ENCODE data around the gene SDSL. TPM values are rescaled to one million over a fixed set of nuclear protein-coding genes. Genes with fewer than 3 reads are reported as not detected.
A peak's percentile ranks its signal among the peaks of the same experiment; 100 is the strongest.

SDSL gene, protein sequence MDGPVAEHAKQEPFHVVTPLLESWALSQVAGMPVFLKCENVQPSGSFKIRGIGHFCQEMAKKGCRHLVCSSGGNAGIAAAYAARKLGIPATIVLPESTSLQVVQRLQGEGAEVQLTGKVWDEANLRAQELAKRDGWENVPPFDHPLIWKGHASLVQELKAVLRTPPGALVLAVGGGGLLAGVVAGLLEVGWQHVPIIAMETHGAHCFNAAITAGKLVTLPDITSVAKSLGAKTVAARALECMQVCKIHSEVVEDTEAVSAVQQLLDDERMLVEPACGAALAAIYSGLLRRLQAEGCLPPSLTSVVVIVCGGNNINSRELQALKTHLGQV
- 1 to 10 TPM in 1 of 2 donors, not detected in 1; 2.9 TPM for total RNA-seq

DNA sequence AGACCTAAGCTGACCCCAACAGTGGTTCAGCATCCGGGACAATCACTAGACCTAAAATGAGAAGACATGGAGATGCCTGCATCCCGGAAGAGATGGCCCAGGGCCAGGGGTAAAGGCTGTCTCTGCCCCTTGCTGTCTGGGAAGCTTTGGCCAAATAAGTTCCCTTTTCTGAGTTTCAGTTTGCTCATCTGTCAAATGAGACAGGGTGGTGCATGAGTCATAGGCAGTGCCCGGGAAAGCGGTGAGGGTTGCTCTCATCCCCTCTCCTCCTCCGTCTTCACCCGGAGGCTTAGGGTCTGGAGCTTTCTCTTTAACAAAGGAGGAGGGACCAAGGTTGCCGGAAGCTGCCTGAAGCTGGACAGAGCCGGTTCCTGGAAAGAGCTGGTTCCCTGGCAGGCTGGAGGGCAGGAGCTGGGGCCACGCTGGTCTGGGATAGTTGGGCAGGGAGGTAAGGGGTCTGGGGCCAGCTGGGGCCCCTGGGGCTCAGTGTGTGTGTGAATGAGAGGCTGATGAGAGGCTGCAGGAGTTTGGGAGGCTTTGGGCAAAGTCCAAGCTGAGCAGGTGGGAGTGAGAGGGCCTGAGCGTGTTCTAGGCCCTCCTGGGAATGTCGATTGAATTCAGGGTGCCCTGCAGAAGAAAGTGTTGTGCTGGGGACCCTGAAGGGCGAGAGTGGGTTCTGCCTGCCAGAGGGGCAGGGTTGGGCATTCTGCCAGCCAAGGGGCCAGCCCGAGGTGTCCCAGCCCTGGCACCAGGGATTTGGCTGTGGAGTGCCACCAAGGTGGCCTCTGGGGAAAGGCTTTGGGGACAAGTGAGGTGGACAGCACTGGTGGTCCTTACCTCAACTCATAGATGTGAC is at the start of gene SDSL:
Gene SDSL (plus strand): TSS at position 351 of the 856 bp plus-strand sequence. CDS start 5,603 bp downstream, outside the sequence.
- Mint-ChIP-seq H3K27ac (peak within 1 kb of the TSS; percentile 89 to 94), H3K36me3 (no peaks in the 10 kb centered on the region), H3K9me3 (no peaks in the 10 kb centered on the region)
- ATAC-seq (peak; percentile 96 to 98), DNase-seq (ENCODE audit: low spot score in 2 of 2) (peak; percentile 57 to 61)

DNA sequence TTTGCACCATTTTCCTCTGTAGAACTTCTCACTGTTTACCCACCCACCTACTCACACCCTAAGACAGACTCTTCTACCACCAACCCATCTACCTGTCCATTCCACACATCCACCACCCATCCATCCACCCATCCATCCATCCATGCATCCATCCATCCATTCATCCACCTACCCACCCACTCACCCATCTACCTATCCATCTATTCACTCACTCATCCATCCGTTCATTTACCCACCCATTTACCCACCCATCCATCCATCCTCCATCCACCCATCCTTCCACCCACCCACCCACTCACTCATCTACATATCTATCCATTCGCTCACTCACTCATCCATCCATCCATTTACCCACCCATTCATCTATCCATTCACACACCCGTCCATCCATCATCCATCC is 48.7 kb upstream of the SDSL start:
- no peaks in the 10 kb centered on the region for H3K36me3 Mint-ChIP-seq
- no peak for DNase-seq (ENCODE audit: low spot score in 2 of 2)
- ATAC-seq, result no peak
- no peaks in the 10 kb centered on the region for H3K9me3 Mint-ChIP-seq
- H3K27ac Mint-ChIP-seq, result no peak overlapping the region

DNA sequence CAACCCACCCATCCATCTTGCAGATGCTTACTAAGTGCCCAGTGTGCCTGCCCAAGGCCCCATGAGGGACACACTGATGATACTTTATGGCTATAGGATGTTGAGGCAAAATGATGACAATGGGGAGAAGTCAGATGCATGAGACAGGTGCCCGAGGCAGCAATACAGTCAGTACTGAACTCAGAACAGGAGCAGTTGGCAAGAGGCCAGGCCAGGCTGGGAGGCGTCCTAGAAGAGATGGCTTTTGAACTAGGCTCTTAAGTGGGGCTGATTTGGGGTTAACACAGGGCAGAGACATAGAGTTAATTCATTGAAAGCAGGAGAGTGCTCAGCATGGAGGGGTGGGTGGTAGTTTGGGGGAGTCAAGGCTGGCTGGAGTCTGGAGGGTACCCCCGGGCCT is 48.2 kb upstream of the SDSL start:
- Mint-ChIP-seq H3K36me3 (no peaks in the 10 kb centered on the region), H3K27ac (peak overlapping the region in 1 of 2 donors; percentile 2), H3K9me3 (no peaks in the 10 kb centered on the region)
- no peak for ATAC-seq
- no peak for DNase-seq (ENCODE audit: low spot score in 2 of 2)

DNA sequence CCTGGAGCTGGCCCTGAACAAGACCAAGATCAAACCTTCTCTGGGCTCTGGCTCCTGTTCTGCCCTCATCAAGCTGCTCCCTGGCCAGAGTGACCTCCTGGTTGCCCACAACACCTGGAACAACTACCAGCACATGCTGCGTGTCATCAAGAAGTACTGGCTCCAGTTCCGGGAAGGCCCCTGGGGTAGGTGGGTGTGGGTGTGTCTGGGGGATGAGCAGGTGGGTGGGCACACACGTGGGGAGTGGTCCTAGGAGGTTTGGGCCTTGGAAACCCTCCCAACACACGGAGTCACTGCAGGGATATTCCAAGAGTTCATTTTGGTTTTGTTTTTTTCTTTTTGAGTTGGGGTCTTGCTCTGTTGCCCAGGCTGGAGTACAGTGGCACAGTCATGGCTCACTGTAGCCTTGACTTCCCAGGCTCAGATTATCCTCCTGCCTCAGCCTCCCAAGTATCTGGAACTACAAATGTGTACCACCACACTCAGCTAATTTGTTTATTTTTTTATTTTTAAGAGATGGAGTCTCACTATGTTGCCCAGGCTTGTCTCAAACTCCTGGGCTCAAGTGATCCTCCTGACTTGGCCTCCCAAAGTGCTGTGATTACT is 47.3 kb upstream of the SDSL start:
- no peak overlapping the region for H3K27ac Mint-ChIP-seq
- DNase-seq (ENCODE audit: low spot score in 2 of 2) (no peak), ATAC-seq (no peak)
- no peaks in the 10 kb centered on the region for H3K36me3 Mint-ChIP-seq
- no peaks in the 10 kb centered on the region for H3K9me3 Mint-ChIP-seq

DNA sequence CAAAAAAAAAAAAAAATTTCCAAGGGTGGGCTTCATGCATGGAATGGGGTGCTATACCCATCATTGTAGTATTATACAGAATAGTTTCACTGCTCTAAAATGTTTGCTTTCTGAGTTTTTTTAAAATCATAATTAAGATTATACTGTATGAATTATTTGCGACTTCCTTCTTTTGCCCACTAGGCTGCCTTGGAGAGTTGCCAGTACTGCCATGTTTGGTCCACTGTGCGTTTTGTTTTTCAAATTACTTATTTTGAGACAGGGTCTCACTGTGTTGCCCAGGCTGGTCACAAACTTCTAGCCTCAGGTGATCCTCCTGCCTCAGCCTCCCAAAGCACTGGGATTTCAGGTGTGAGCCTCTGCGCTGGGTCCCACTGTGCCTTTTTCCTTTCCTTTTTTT is 43.9 kb upstream of the SDSL start:
- Mint-ChIP-seq H3K36me3 (no peaks in the 10 kb centered on the region), H3K27ac (no peak overlapping the region)

DNA sequence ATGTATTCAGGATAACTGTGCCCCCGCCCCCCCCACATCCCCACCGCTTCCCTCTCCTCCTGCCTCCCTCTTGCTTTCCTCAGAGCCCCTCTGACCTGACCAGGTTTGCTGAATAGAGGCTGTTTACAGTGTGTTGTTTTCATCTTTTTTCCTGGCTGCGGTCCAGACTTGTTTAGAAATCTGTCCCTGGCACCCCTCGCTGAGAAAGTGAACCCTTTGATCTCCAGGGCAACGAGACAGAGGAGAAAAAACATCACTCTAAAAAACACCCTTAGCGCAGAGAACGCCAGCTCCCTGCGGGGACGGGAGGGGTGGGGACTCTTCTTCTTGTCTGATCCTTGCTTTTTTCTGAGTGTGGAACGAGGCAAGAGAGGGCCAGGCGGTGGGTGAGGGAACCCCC is 41.0 kb upstream of the SDSL start:
- Mint-ChIP-seq H3K27ac (peak overlapping the region in 1 of 2 donors; percentile 38), H3K36me3 (no peaks in the 10 kb centered on the region), H3K9me3 (no peaks in the 10 kb centered on the region)
- DNase-seq (ENCODE audit: low spot score in 2 of 2) (no peak), ATAC-seq (no peak)

More for the DNA sequence above, 43.9 kb upstream of the SDSL start:
- no peaks in the 10 kb centered on the region for H3K9me3 Mint-ChIP-seq
- no peak for ATAC-seq
- DNase-seq (ENCODE audit: low spot score in 2 of 2), result no peak

DNA sequence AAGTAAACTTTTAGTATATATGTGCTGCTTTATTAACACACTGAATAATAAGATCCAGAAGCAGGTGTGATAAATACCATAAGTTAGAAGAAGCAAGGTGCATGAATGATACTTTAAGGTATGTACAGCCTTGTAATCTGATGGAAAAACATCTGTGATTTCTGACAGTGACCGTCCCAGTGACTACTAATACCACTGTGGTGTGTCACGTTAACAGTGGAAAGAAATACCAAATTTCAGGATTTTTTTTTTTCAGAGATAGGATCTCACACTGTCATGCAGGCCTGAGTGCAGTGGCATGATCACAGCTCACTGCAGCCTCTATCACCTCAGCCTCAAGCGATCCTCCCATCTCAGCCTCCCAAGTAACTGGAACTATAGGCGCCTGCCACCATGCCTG is 40.0 kb upstream of the SDSL start:
- DNase-seq (ENCODE audit: low spot score in 2 of 2) (no peak), ATAC-seq (no peak)
- Mint-ChIP-seq H3K9me3 (no peaks in the 10 kb centered on the region), H3K36me3 (no peaks in the 10 kb centered on the region), H3K27ac (peak overlapping the region in 1 of 2 donors; percentile 29)

DNA sequence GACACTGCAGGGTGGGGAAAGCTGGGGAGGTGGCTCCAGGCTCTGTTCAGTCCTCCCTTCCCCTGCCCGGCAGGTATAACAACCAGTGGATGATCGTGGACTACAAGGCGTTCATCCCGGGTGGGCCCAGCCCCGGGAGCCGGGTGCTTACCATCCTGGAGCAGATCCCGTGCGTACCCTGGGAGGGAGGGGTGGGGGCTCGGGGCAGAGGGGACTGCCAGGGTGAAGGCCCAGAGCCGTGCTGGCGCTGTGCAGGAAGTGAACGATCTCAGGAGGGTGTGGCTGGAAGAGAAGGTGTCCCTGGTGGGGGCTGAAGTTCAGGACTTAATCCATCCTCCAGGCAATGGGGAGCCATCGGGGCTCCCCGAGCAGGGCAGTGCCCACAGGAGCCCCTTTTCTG is 37.4 kb upstream of the SDSL start:
- ATAC-seq (no peak), DNase-seq (ENCODE audit: low spot score in 2 of 2) (no peak)
- H3K9me3 Mint-ChIP-seq, result no peaks in the 10 kb centered on the region
- peaks cover 0 to 5% of the 10 kb centered on the region in 2 donors for H3K36me3 Mint-ChIP-seq
- no peak overlapping the region for H3K27ac Mint-ChIP-seq

DNA sequence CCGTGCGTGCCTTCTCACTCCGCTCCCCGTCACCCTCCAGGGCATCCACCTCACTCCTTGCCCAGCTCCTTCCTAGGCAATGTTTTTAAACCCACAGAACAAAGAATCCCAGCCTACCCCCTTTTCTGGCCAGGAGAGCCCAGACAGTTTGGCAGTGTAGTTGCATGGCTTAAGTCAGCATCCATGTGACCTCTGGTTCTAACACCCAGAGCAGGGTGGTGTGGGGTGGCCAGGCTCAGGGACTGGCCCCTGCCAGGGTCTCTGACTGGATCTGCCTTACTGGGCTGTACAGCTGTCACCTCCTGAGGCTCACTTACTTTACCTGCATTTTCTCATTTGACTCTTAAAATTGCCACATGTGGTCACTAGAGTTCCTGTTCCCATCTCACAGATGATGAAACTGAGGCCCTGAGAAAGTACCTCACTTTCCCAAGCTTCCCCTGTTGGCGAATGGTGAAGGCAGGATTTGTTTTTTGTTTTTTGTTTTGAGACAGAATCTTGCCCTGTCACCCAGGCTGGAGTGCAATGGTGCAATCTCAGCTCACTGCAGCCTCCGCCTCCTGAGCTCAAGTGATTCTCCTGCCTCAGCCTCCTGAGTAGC is 36.8 kb upstream of the SDSL start:
- DNase-seq (ENCODE audit: low spot score in 2 of 2) (no peak), ATAC-seq (peak in 1 of 2 donors; percentile 43)
- peak overlapping the region in 1 of 2 donors; percentile 74 for H3K27ac Mint-ChIP-seq
- H3K9me3 Mint-ChIP-seq, result no peaks in the 10 kb centered on the region
- H3K36me3 Mint-ChIP-seq, result peaks cover 0 to 5% of the 10 kb centered on the region in 2 donors

DNA sequence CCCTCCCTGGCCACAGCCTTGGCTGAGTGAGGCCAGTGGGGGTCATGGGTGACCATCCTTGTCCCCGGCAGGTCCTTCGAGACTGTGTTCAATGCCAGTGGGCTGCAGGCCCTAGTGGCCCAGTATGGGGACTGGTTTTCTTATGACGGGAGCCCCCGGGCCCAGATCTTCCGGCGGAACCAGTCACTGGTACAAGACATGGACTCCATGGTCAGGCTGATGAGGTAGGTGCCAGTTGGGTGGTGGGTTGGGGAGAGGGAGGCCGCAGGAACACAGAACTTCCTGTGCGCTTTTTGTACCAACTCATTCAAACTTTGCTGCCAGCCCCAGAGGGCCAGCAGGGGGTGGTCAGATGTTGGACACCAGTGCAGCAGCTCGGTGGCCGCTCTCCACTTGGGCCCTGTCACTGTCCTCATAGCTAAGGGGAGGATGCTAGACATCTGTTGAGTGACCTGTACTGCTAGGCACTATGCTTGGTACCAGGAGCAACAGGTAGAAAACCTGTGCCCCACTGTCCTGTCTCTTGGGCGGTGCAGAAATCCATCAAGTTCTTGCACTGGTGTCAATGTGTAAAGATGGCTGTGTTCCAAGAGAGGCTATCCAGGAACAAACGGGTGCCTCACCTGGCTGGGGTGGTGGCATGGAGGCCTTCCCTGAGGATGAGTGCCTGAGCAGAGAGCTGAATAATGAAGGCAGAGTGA is 35.2 kb upstream of the SDSL start:
- no peak overlapping the region for H3K27ac Mint-ChIP-seq
- H3K9me3 Mint-ChIP-seq, result no peaks in the 10 kb centered on the region
- no peak for ATAC-seq
- peaks cover 0 to 5% of the 10 kb centered on the region in 2 donors for H3K36me3 Mint-ChIP-seq
- DNase-seq (ENCODE audit: low spot score in 2 of 2), result no peak

DNA sequence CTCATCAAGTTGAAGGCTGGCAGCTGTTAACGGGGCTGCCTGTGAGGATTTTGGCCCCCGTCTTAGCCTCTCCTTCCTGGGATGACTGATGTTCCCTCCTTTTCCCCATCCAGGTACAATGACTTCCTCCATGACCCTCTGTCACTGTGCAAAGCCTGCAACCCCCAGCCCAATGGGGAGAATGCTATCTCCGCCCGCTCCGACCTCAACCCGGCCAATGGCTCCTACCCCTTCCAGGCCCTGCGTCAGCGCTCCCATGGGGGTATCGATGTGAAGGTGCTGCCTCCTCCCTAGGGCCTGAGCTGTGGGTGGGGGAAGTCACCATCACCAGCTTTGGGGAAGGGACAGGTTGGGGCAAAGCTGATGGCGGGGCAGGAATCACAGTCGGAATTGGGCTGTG is 34.5 kb upstream of the SDSL start:
- ATAC-seq, result no peak
- no peaks in the 10 kb centered on the region for H3K9me3 Mint-ChIP-seq
- H3K36me3 Mint-ChIP-seq, result peaks cover 0 to 5% of the 10 kb centered on the region in 2 donors
- no peak for DNase-seq (ENCODE audit: low spot score in 2 of 2)
- no peak overlapping the region for H3K27ac Mint-ChIP-seq

DNA sequence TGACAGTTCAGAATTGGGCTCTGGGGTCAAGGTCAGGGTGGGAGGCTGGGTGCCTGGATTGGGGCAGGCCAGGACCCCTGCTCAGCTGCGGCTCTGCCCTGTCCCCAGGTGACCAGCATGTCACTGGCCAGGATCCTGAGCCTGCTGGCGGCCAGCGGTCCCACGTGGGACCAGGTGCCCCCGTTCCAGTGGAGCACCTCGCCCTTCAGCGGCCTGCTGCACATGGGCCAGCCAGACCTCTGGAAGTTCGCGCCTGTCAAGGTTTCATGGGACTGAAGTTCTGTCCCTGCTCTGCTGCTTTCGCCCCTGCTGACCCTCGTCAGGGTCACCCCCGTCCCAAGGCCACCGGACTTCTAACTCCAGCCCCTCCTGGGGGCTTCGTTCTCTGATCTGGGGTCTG is 33.8 kb upstream of the SDSL start:
- Mint-ChIP-seq H3K9me3 (no peaks in the 10 kb centered on the region), H3K27ac (peak overlapping the region in 1 of 2 donors; percentile 86), H3K36me3 (peaks cover 0 to 5% of the 10 kb centered on the region in 2 donors)
- no peak for ATAC-seq
- no peak for DNase-seq (ENCODE audit: low spot score in 2 of 2)

DNA sequence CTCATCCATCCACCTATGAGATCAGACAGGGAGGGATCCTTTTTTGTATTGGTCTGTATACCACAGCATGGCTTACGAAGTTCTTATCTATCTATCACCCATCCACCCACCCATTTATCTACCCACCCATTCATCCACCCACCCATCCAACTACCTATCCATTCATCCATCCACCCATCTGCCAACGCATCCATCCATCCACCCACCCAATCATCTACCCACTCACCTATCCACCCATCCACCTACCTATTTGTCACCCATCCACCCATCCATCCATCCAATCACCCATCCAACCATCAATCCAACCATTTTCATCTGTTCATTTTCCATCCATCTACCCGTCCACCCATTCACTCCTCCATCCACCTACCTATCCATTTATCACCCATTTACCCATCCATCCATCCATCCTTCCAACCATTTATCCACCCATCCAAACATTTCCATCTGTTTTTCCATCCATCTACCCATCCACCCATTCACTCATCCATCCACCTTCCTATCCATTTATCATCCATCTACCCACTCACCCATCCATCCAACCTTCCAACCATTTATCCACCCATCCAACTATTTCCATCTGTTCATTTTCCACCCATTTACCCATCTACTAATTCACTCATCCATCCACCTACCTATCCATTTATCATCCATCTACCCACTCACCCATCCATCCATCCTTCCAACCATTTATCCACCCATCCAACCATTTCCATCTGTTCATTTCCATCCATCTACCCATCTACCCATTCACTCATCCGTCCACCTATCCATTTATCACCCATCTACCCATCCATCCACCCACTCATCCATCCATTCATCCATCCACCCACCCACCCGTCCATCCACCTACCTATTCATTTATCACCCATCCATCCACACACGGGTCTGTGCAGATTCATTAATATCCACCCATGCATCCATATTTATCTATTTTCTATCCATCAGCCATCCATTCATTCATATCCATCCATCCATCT is 31.8 kb upstream of the SDSL start:
- Mint-ChIP-seq H3K27ac (no peak overlapping the region), H3K36me3 (peaks cover 0 to 5% of the 10 kb centered on the region in 2 donors), H3K9me3 (no peaks in the 10 kb centered on the region)
- DNase-seq (ENCODE audit: low spot score in 2 of 2) (no peak), ATAC-seq (no peak)

DNA sequence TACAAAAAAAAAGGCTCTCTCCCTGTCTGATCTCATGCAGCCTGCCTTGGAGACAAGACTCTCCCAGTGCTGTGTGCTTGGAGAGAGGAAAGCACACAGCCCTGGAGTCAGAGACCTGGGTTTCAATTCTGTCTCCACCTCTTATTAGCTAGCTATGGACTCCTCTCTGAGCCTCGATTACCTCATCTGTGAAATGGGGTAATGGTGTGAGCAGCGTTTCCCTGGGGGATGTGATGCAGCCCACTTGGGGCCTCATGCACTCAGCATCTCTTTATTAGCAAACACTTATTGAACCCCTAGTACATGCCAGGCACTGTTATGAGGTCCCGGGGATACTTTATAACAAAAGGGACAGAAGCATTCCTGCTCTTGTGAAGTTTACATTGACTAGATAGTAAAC is 31.0 kb upstream of the SDSL start:
- DNase-seq (ENCODE audit: low spot score in 2 of 2) (no peak), ATAC-seq (no peak)
- Mint-ChIP-seq H3K9me3 (no peaks in the 10 kb centered on the region), H3K36me3 (peaks cover 0 to 5% of the 10 kb centered on the region in 2 donors), H3K27ac (no peak overlapping the region)

DNA sequence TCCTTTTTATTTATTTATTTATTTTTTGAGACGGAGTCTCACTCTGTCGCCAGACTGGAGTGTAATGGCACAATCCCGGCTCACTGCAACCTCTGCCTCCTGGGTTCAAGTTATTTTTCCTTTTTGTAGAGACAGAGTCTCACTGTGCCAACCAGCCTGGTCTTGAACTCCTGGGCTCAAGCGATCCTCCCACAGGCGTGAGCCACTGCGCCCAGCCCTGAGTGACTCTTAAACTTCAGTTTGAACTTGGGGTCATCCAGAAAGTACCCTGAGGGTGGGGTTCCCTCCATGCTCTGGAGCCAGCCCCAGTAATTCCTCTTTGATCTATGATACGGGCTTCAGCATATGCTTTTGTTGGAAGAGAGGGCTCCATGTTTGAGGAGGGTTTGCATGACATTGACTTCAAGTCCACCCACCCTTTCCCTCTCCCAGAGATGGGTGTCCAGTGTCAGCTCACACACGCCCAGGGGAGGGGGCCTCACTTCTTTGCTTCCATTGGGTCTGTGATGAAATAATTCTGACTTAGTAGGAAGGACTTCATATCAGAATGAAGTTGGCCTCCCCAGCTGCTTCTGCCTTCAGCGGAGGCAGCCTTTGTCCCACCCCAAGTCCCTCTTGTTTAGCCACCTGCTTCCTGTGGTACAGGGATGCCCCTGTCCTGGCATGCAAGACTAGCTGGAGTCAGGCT is 30.4 kb upstream of the SDSL start:
- no peaks in the 10 kb centered on the region for H3K9me3 Mint-ChIP-seq
- DNase-seq (ENCODE audit: low spot score in 2 of 2), result no peak
- H3K36me3 Mint-ChIP-seq, result peaks cover 0 to 5% of the 10 kb centered on the region in 2 donors
- ATAC-seq, result no peak
- H3K27ac Mint-ChIP-seq, result peak overlapping the region in 1 of 2 donors; percentile 81

Data from activated naive CD4-positive, alpha-beta T cell treated with anti-CD3 and anti-CD28 coated beads, Interleukin-2, amount 50 U/mL, for 72 hours (primary cell).